HL-60 (cell line): ENCODE measurements around the gene GASK1A.

ENCODE experiments used
- DNase-seq, 2 experiments: peaks; one replicate each; pipeline ENCODE4 v3.0.0-alpha.2; 2010 to 2020; ENCODE audit warnings: low read depth in 1 of 2, low spot score in 1 of 2
- H3K27ac ChIP-seq: fragments of 250-450 bp; sonication (Bioruptor Pico); replicated peaks from 2 replicates; pipeline ENCODE4 v1.5.1; 2020; ENCODE audit warnings: mild to moderate bottlenecking, moderate library complexity
- H3K27me3 ChIP-seq: fragments of 250-450 bp; sonication (Bioruptor Pico); 2 replicates; pipeline ENCODE4 v1.5.1; 2021; ENCODE audit warnings: mild to moderate bottlenecking, moderate library complexity; ENCODE audit not compliant: insufficient read depth, poor library complexity, severe bottlenecking
- H3K4me3 ChIP-seq: replicated peaks from 2 replicates; pipeline ENCODE4 v1.5.1; 2011; ENCODE audit warnings: mild to moderate bottlenecking, control low read depth, low read length; ENCODE audit not compliant: insufficient read depth
- GABPA ChIP-seq: IDR thresholded peaks from 2 replicates; pipeline ENCODE4 v1.6.1; 2012; ENCODE audit warnings: low read depth
- POLR2AphosphoS5 ChIP-seq: IDR thresholded peaks from 2 replicates; pipeline ENCODE4 v1.6.1; 2012; ENCODE audit warnings: low read depth
- SPI1 ChIP-seq: IDR thresholded peaks from 2 replicates; pipeline ENCODE4 v1.6.1; 2012; ENCODE audit warnings: low read depth, mild to moderate bottlenecking, borderline replicate concordance
- TF ChIP-seq, protein P1 (sequence below): IDR thresholded peaks from one replicate; pipeline ENCODE4 v1.5.1; 2011; ENCODE audit warnings: low read length, control low read depth, inconsistent platforms; ENCODE audit not compliant: insufficient read depth
- TF ChIP-seq, protein P2 (sequence below): IDR thresholded peaks from 2 replicates; pipeline ENCODE4 v1.6.1; 2012; ENCODE audit warnings: low read depth; ENCODE audit not compliant: insufficient replicate concordance

The GASK1A gene

DNA sequence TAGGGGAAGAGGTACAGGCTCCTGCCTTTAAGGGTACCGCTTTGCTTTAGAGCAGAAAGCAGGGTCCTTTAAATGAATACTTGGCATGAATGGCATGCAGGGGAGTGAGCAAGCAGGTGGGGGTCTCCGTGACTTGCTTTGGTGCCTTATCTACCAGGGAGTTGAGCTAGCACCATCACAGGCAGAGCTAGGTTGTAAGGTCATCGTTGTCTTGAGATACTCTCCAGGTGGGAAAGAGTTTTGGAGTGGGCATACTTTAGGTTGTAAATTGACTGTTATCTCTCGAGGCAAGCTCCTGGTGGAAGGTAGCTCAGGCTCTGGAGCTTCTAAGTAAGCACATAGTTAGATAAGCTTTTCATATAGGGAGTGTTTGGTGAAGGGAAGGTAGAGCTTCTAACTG is 5.6 kb downstream of the GASK1A start:
- DNase-seq: no peak
- Histone ChIP-seq H3K4me3 (no peak overlapping the region), H3K27ac (no peak overlapping the region), H3K27me3 (peaks cover 2% of the 10 kb centered on the region)
- TF ChIP-seq, protein P1, sequence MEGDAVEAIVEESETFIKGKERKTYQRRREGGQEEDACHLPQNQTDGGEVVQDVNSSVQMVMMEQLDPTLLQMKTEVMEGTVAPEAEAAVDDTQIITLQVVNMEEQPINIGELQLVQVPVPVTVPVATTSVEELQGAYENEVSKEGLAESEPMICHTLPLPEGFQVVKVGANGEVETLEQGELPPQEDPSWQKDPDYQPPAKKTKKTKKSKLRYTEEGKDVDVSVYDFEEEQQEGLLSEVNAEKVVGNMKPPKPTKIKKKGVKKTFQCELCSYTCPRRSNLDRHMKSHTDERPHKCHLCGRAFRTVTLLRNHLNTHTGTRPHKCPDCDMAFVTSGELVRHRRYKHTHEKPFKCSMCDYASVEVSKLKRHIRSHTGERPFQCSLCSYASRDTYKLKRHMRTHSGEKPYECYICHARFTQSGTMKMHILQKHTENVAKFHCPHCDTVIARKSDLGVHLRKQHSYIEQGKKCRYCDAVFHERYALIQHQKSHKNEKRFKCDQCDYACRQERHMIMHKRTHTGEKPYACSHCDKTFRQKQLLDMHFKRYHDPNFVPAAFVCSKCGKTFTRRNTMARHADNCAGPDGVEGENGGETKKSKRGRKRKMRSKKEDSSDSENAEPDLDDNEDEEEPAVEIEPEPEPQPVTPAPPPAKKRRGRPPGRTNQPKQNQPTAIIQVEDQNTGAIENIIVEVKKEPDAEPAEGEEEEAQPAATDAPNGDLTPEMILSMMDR: no peak
- TF ChIP-seq POLR2AphosphoS5: no peak
- TF ChIP-seq GABPA: no peak
- no peak for TF ChIP-seq SPI1
- TF ChIP-seq, protein P2, sequence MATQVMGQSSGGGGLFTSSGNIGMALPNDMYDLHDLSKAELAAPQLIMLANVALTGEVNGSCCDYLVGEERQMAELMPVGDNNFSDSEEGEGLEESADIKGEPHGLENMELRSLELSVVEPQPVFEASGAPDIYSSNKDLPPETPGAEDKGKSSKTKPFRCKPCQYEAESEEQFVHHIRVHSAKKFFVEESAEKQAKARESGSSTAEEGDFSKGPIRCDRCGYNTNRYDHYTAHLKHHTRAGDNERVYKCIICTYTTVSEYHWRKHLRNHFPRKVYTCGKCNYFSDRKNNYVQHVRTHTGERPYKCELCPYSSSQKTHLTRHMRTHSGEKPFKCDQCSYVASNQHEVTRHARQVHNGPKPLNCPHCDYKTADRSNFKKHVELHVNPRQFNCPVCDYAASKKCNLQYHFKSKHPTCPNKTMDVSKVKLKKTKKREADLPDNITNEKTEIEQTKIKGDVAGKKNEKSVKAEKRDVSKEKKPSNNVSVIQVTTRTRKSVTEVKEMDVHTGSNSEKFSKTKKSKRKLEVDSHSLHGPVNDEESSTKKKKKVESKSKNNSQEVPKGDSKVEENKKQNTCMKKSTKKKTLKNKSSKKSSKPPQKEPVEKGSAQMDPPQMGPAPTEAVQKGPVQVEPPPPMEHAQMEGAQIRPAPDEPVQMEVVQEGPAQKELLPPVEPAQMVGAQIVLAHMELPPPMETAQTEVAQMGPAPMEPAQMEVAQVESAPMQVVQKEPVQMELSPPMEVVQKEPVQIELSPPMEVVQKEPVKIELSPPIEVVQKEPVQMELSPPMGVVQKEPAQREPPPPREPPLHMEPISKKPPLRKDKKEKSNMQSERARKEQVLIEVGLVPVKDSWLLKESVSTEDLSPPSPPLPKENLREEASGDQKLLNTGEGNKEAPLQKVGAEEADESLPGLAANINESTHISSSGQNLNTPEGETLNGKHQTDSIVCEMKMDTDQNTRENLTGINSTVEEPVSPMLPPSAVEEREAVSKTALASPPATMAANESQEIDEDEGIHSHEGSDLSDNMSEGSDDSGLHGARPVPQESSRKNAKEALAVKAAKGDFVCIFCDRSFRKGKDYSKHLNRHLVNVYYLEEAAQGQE: no peak

DNA sequence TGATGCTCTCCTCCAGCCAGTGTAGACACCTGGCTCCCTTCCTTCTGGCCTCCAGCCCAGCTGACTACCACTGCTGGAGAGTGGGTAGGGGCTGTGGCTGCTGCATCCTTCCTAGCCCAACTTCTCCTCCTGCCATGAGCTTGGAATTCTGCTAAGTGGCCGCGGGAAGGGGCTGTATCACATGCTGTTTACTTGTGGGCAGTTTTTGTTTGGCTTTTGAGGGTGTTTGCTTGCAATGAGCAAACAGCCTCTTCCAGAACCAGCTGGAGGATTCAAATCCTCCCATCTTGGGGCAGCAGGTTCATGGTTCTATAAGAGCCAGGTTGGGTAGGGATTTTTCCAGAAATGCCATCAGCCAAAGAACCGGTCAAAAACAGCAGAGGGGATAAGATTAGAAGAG is 9.0 kb downstream of the GASK1A start:
- DNase-seq: no peak
- no peaks in the 10 kb centered on the region for H3K27me3 ChIP-seq
- TF ChIP-seq POLR2AphosphoS5: no peak
- TF ChIP-seq, protein P1: no peak
- TF ChIP-seq, protein P2: no peak
- TF ChIP-seq GABPA: no peak
- no peak for TF ChIP-seq SPI1
- H3K27ac ChIP-seq: no peak overlapping the region
- H3K4me3 ChIP-seq: no peak overlapping the region

DNA sequence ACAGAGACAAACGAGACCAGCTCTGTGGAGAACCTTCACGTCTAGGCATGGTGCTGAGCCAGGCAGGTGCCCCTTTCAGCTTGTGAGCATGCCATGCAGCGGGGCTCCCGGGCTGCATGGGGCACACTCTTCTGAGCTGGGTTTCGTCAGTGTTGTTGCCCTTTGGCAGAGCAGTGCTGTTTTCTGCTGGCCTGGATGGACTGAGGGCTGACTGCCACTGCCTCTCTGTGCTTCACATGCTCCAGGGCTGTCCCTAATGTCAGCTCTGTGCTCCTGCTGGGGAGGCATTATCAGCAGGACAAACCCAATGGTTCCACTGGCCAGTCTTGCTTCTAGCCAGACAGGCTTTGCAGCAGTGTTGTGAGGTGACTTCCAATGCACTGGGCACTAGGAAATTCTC is 9.5 kb downstream of the GASK1A start:
- no peak overlapping the region for H3K4me3 ChIP-seq
- TF ChIP-seq, protein P2: no peak
- TF ChIP-seq, protein P1: no peak
- TF ChIP-seq SPI1 (no peak), GABPA (no peak), POLR2AphosphoS5 (no peak)
- DNase-seq: no peak
- H3K27me3 ChIP-seq: no peaks in the 10 kb centered on the region
- no peak overlapping the region for H3K27ac ChIP-seq
